ENCODE data around the gene HMGCLL1. TPM values are rescaled to one million over a fixed set of nuclear protein-coding genes. Genes with fewer than 3 reads are reported as not detected.

The HMGCLL1 gene
- total RNA-seq, 1 experiment from 2014 or later, result 0.11 TPM

GRCh38 chr6:55492259-55492658 is 86.7 kb downstream of the HMGCLL1 start (continued):
- TF ChIP-seq FOXJ3 (CRISPR knock-in tag; IDR thresholded peaks at IDR 0.05; ENCODE audit: borderline replicate concordance) (no peak), SMAD3 (CRISPR knock-in tag; IDR thresholded peaks at IDR 0.05; ENCODE audit: borderline replicate concordance) (no peak), TEAD1 (CRISPR knock-in tag; IDR thresholded peaks at IDR 0.05) (no peak), ZNF121 (CRISPR knock-in tag; IDR thresholded peaks at IDR 0.05) (no peak), GTF2I (CRISPR knock-in tag; conservative IDR thresholded peaks at IDR 0.05) (no peak), EMX1 (CRISPR knock-in tag; IDR thresholded peaks at IDR 0.05) (no peak), ZNF512 (CRISPR knock-in tag; IDR thresholded peaks at IDR 0.05; ENCODE audit: borderline replicate concordance) (no peak), ZBTB21 (CRISPR knock-in tag; IDR thresholded peaks at IDR 0.05; ENCODE audit: borderline replicate concordance) (no peak), JAZF1 (CRISPR knock-in tag; IDR thresholded peaks at IDR 0.05) (no peak)
- TF ChIP-seq, protein P1, sequence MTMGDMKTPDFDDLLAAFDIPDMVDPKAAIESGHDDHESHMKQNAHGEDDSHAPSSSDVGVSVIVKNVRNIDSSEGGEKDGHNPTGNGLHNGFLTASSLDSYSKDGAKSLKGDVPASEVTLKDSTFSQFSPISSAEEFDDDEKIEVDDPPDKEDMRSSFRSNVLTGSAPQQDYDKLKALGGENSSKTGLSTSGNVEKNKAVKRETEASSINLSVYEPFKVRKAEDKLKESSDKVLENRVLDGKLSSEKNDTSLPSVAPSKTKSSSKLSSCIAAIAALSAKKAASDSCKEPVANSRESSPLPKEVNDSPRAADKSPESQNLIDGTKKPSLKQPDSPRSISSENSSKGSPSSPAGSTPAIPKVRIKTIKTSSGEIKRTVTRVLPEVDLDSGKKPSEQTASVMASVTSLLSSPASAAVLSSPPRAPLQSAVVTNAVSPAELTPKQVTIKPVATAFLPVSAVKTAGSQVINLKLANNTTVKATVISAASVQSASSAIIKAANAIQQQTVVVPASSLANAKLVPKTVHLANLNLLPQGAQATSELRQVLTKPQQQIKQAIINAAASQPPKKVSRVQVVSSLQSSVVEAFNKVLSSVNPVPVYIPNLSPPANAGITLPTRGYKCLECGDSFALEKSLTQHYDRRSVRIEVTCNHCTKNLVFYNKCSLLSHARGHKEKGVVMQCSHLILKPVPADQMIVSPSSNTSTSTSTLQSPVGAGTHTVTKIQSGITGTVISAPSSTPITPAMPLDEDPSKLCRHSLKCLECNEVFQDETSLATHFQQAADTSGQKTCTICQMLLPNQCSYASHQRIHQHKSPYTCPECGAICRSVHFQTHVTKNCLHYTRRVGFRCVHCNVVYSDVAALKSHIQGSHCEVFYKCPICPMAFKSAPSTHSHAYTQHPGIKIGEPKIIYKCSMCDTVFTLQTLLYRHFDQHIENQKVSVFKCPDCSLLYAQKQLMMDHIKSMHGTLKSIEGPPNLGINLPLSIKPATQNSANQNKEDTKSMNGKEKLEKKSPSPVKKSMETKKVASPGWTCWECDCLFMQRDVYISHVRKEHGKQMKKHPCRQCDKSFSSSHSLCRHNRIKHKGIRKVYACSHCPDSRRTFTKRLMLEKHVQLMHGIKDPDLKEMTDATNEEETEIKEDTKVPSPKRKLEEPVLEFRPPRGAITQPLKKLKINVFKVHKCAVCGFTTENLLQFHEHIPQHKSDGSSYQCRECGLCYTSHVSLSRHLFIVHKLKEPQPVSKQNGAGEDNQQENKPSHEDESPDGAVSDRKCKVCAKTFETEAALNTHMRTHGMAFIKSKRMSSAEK (CRISPR knock-in tag; IDR thresholded peaks at IDR 0.05; ENCODE audit: borderline replicate concordance), result no peak

- TF ChIP-seq ATF1 (CRISPR knock-in tag; IDR thresholded peaks at IDR 0.05) (no peak), TEAD1 (CRISPR knock-in tag; IDR thresholded peaks at IDR 0.05) (no peak), ZNF317 (CRISPR knock-in tag; IDR thresholded peaks at IDR 0.05; ENCODE audit: borderline replicate concordance, low read depth) (no peak), RELA (CRISPR knock-in tag; IDR thresholded peaks at IDR 0.05; ENCODE audit: borderline replicate concordance) (no peak), NFE2L1 (CRISPR knock-in tag; IDR thresholded peaks at IDR 0.05) (no peak), KAT7 (CRISPR knock-in tag; IDR thresholded peaks at IDR 0.05; ENCODE audit: borderline replicate concordance) (no peak), E2F1 (CRISPR knock-in tag; IDR thresholded peaks at IDR 0.05) (no peak), ZNF232 (CRISPR knock-in tag; IDR thresholded peaks at IDR 0.05) (no peak)
- TF ChIP-seq, protein P2, sequence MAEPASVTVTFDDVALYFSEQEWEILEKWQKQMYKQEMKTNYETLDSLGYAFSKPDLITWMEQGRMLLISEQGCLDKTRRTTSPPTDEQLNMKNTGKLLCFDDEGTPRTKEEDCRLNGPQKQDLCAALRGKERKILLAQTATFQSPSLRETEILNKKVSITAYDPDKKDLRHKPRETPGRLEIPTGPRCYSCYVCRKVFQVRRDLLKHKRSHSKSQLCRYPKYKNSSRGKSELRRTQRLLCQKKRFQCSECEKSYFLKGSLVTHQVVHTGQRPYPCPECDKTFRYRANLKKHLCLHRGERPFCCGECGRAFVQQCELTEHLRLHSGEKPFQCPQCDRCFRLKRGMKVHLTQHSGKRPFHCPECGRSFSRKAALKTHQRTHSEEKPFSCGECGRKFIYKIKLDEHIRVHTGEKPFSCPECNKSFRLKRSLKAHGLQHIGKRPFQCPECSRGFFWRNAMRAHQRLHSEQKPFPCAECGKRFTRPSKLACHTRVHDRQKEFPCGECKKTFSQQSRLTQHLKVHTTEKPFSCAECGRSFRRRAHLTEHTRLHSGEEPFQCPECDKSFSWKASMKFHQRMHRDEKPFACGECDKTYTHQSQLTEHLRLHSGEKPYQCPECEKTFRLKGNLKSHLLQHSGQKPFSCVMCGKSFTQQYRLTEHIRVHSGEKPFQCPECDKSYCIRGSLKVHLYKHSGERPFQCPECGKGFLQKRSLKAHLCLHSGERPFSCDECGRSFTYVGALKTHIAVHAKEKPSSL (CRISPR knock-in tag; conservative IDR thresholded peaks at IDR 0.05), result no peak
- Mint-ChIP-seq H3K36me3 (no peaks in the 10 kb centered on the region), H3K4me3 (no peak overlapping the region), H3K27ac (no peak overlapping the region), H3K4me1 (no peaks in the 10 kb centered on the region), H3K9me3 (peaks cover 9% of the 10 kb centered on the region), H3K27me3 (ENCODE audit: low read depth) (no peaks in the 10 kb centered on the region)
- ChIA-PET CTCF (no interaction called here), POLR2A (no interaction called here)
- no peak for DNase-seq (ENCODE audit: low spot score)
- no peak for ATAC-seq
Measured at GRCh38 chr6:55490871-55491270, 88.1 kb downstream of the HMGCLL1 start.

Measured in WTC11 (cell line).